SK-N-SH (cell line): Measurements from ENCODE around the gene TNXB. TPM values are rescaled to one million over a fixed set of nuclear protein-coding genes. Genes with fewer than 3 reads are reported as not detected.

Experiments used
- CTCF ChIA-PET: fragments of 300-600, 350-600 bp; formaldehyde crosslinking; extraction: SDS; loops from one replicate; lab custom pipeline; 2021; lab: Yijun Ruan, JAX
- POLR2A ChIA-PET: fragments of 350-600 bp; sonication (Branson Sonifier 250); formaldehyde crosslinking; extraction: SDS; loops from one replicate; lab custom pipeline; 2020; ENCODE audit warnings: antibody characterized with exemption, inconsistent platforms; lab: Yijun Ruan, JAX
- DNase-seq: peaks from one replicate; pipeline ENCODE4 v3.0.0; 2012
- H2AFZ ChIP-seq: fragments of 200-600 bp; sonication (generic); 2 replicates; pipeline ENCODE4 v1.8.1; 2016; ENCODE audit warnings: antibody characterized with exemption, mild to moderate bottlenecking, low read depth
- H3F3A ChIP-seq: fragments of 200-600 bp; sonication (generic); replicated peaks from 2 replicates; pipeline ENCODE3; 2016; ENCODE audit warnings: antibody characterized with exemption, mild to moderate bottlenecking; ENCODE audit not compliant: insufficient read depth
- H3K27ac ChIP-seq, 2 experiments: fragments of 200-500 bp in 1 of 2; fragments of 200-600 bp in 1 of 2; sonication (Bioruptor generic) in 1 of 2; sonication (generic), shearing (Covaris generic) in 1 of 2; 2 replicates each; pipeline versions ENCODE4 v1.5.1 to v1.6.1; 2014 to 2016; ENCODE audit warnings: low read depth in 2 of 2, inconsistent platforms in 1 of 2, low read length in 1 of 2, mild to moderate bottlenecking in 1 of 2, mixed read lengths in 1 of 2
- H3K27me3 ChIP-seq: fragments of 200-600 bp; sonication (generic), shearing (Covaris generic); 2 replicates; pipeline ENCODE4 v1.6.1; 2016; ENCODE audit warnings: mixed run types; ENCODE audit not compliant: insufficient read depth
- H3K36me3 ChIP-seq, 2 experiments: fragments of 200-500 bp in 1 of 2; fragments of 200-600 bp in 1 of 2; sonication (Bioruptor generic) in 1 of 2; sonication (generic) in 1 of 2; replicated peaks in 1 of 2; 2 replicates each; pipeline versions ENCODE3 to v1.5.1; 2014 to 2016; ENCODE audit warnings: low read length in 1 of 2, mild to moderate bottlenecking in 1 of 2; ENCODE audit not compliant: insufficient read depth in 2 of 2, control insufficient read depth in 1 of 2
- H3K4me1 ChIP-seq, 2 experiments: fragments of 200-500 bp in 1 of 2; fragments of 200-600 bp in 1 of 2; sonication (Bioruptor generic) in 1 of 2; sonication (generic), shearing (Covaris generic) in 1 of 2; 2 replicates each; pipeline versions ENCODE4 v1.5.1 to v1.6.1; 2014 to 2016; ENCODE audit warnings: low read depth in 1 of 2, low read length in 1 of 2, mixed run types in 1 of 2; ENCODE audit not compliant: insufficient read depth in 2 of 2, control insufficient read depth in 1 of 2
- H3K4me2 ChIP-seq: fragments of 200-600 bp; sonication (generic), shearing (Covaris generic); 2 replicates; pipeline ENCODE4 v1.6.1; 2017; ENCODE audit warnings: mixed run types
- H3K4me3 ChIP-seq, 2 experiments: fragments of 200-500 bp in 1 of 2; fragments of 200-600 bp in 1 of 2; sonication (Bioruptor generic) in 1 of 2; sonication (generic), shearing (Covaris generic) in 1 of 2; 2 replicates each; pipeline versions ENCODE4 v1.5.1 to v1.8.1; 2014 to 2016; ENCODE audit warnings: low read depth in 2 of 2, inconsistent platforms in 1 of 2, low read length in 1 of 2, mild to moderate bottlenecking in 1 of 2, mixed read lengths in 1 of 2, moderate library complexity in 1 of 2
- H3K79me2 ChIP-seq: fragments of 200-600 bp; sonication (generic); 2 replicates; pipeline ENCODE4 v1.8.1; 2017; ENCODE audit warnings: mild to moderate bottlenecking; ENCODE audit not compliant: insufficient read depth
- H3K9ac ChIP-seq: fragments of 200-600 bp; sonication (generic); 2 replicates; pipeline ENCODE4 v1.6.1; 2017; ENCODE audit warnings: mixed run types
- H3K9me2 ChIP-seq: fragments of 200-600 bp; sonication (generic); 2 replicates; pipeline ENCODE4 v1.6.1; 2017; ENCODE audit warnings: mixed run types
- H3K9me3 ChIP-seq: fragments of 200-600 bp; sonication (generic); 2 replicates; pipeline ENCODE4 v1.6.1; 2017; ENCODE audit warnings: mixed run types, mild to moderate bottlenecking, moderate library complexity
- H4K20me1 ChIP-seq: fragments of 200-600 bp; sonication (generic); 2 replicates; pipeline ENCODE4 v1.6.1; 2017; ENCODE audit warnings: mild to moderate bottlenecking, mixed run types; ENCODE audit not compliant: insufficient read depth
- CTCF ChIP-seq: fragments of 200-600 bp; sonication (generic); IDR thresholded peaks from 2 replicates; pipeline ENCODE4 v1.6.1; 2017; ENCODE audit warnings: antibody characterized with exemption, mild to moderate bottlenecking, moderate library complexity
- EP300 ChIP-seq, 2 experiments: IDR thresholded peaks; 2 replicates each; pipeline versions ENCODE4 v1.4.0 to v1.6.1; 2012; ENCODE audit warnings: borderline replicate concordance in 1 of 2, low read depth in 1 of 2, low read length in 1 of 2
- MAX ChIP-seq: IDR thresholded peaks from 2 replicates; pipeline ENCODE4 v1.4.0; 2012; ENCODE audit warnings: low read depth
- NFIC ChIP-seq: IDR thresholded peaks from 2 replicates; pipeline ENCODE4 v1.4.0; 2012; ENCODE audit warnings: borderline replicate concordance
- NRF1 ChIP-seq: IDR thresholded peaks from 2 replicates; pipeline ENCODE4 v1.6.1; 2012; ENCODE audit warnings: low read depth, mild to moderate bottlenecking, low read length
- RFX5 ChIP-seq: IDR thresholded peaks from 2 replicates; pipeline ENCODE4 v1.6.1; 2012; ENCODE audit warnings: mild to moderate bottlenecking, improper control_type of control experiment, low read length
- WGBS: methylation state at CpG from one replicate; pipeline ENCODE4 v1.1.6; 2017; ENCODE audit warnings: low lambda C conversion rate; 5-methylcytosine and 5-hydroxymethylcytosine counted together
- polyA plus RNA-seq, 3 experiments: library from polyadenylated mRNA; depleted of rRNA; stranded (reverse); fragments of >200 nt; gene quantifications; 2 replicates each; pipeline ENCODE4 v1.2.3, GENCODE V29; 2012

The TNXB gene
- polyA plus RNA-seq, 1 of the 3 experiments (the other 2 are of a cell fraction) = 0.48 TPM

- peaks cover 70% of the 10 kb centered on the region for H3K27me3 ChIP-seq
- no peak overlapping the region for H3K4me2 ChIP-seq
- peaks cover 0 to 9% of the 10 kb centered on the region in 2 experiments; a peak in 1 of 4 replicates for H3K4me1 ChIP-seq
- H3K9me2 ChIP-seq = no peaks in the 10 kb centered on the region
- no peaks in the 10 kb centered on the region for H3F3A ChIP-seq
- TF ChIP-seq NFIC (no peak), CTCF (no peak), RFX5 (no peak)
- WGBS = 83% methylated on average over 1 of the region's 3 CpGs
- CTCF ChIA-PET = interaction anchor here (1.2 to 2.4 kb wide), 5 partner anchors 10 to 49 kb away, joined by 3 to 17 read pairs (median 7); no protein-coding TSS in a partner anchor
- H2AFZ ChIP-seq = no peak overlapping the region
- no peak overlapping the region for H3K27ac ChIP-seq
- H4K20me1 ChIP-seq = no peaks in the 10 kb centered on the region
- no peaks in the 10 kb centered on the region for H3K9me3 ChIP-seq
- no peak for DNase-seq
- H3K4me3 ChIP-seq = no peak overlapping the region
- POLR2A ChIA-PET = no interaction called here
- H3K36me3 ChIP-seq = no peaks in the 10 kb centered on the region
- H3K9ac ChIP-seq = no peak overlapping the region
- no peaks in the 10 kb centered on the region for H3K79me2 ChIP-seq
Measured at GRCh38 chr6:32097364-32097763, 11.8 kb downstream of the TNXB start.

- POLR2A ChIA-PET = interaction anchor here (0.6 to 2.2 kb wide), 2 partner anchors 14 to 167 kb away, joined by 3 to 5 read pairs; no protein-coding TSS in a partner anchor
- CTCF ChIA-PET = interaction anchor here (0.6 to 1.7 kb wide), 6 partner anchors 11 to 330 kb away, joined by 3 to 12 read pairs (median 6); no protein-coding TSS in a partner anchor
Measured at GRCh38 chr6:32096394-32097258, 12.5 kb downstream of the TNXB start.

More at GRCh38 chr6:32096394-32097258, 12.5 kb downstream of the TNXB start:
- TF ChIP-seq CTCF (peak; percentile 29; the same call in 1 of the 2 replicates), EP300 (IDR thresholded peaks at IDR 0.05; ENCODE audit: borderline replicate concordance in 1 of 2, low read depth in 1 of 2, low read length in 1 of 2) (no peak), NRF1 (peak; percentile 20; the same call in 1 of the 2 replicates), MAX (no peak)
- Histone ChIP-seq H3K9me2 (no peaks in the 10 kb centered on the region), H3K4me1 (peaks cover 0 to 9% of the 10 kb centered on the region in 2 experiments; a peak in 1 of 4 replicates), H3K27me3 (peaks cover 70% of the 10 kb centered on the region), H4K20me1 (no peaks in the 10 kb centered on the region), H3K79me2 (no peaks in the 10 kb centered on the region), H3K4me2 (peak overlapping the region; percentile 60; the same call in 1 of the 2 replicates), H3K9ac (no peak overlapping the region), H3K27ac (no peak overlapping the region), H3F3A (no peaks in the 10 kb centered on the region), H2AFZ (0 out of 2 replicates have a peak overlapping the region, but pooled peaks have one; percentile 6), H3K36me3 (no peaks in the 10 kb centered on the region), H3K9me3 (no peaks in the 10 kb centered on the region), H3K4me3 (peak overlapping the region in 1 of 2 experiments; percentile 9; a peak in 2 of 4 replicates)
- WGBS = 2% methylated on average over 8 of the region's 90 CpGs
- peak; percentile 77 for DNase-seq
